Hepatocyte (in vitro differentiated cells): Measurements from ENCODE around the gene PACSIN2. TPM values are rescaled to one million over a fixed set of nuclear protein-coding genes. Genes with fewer than 3 reads are reported as not detected.

ENCODE experiments used
- DNase-seq: peaks from one replicate; pipeline ENCODE4 v3.0.0-alpha.2; 2016; ENCODE audit warnings: low spot score
- H2AFZ ChIP-seq: fragments of 200-600 bp; sonication (generic); 2 replicates; pipeline ENCODE4 v1.6.0; 2016; ENCODE audit warnings: antibody characterized with exemption, mild to moderate bottlenecking
- H3K27ac ChIP-seq: fragments of 200-600 bp; sonication (generic); 2 replicates; pipeline ENCODE4 v1.5.1; 2016; ENCODE audit warnings: mild to moderate bottlenecking
- H3K27me3 ChIP-seq: fragments of 200-600 bp; sonication (generic); 2 replicates; pipeline ENCODE4 v1.6.1; 2016
- H3K36me3 ChIP-seq: fragments of 200-600 bp; sonication (generic); replicated peaks from 2 replicates; pipeline ENCODE4 v1.5.1; 2016; ENCODE audit warnings: low read depth; ENCODE audit not compliant: insufficient read depth
- H3K4me1 ChIP-seq: fragments of 200-600 bp; sonication (generic); 2 replicates; pipeline ENCODE4 v1.5.1; 2016; ENCODE audit warnings: mild to moderate bottlenecking, moderate library complexity; ENCODE audit not compliant: insufficient read depth
- H3K4me2 ChIP-seq: fragments of 200-600 bp; sonication (generic); 2 replicates; pipeline ENCODE4 v1.6.0; 2016
- H3K4me3 ChIP-seq: fragments of 200-600 bp; sonication (generic); 2 replicates; pipeline ENCODE4 v1.5.1; 2016; ENCODE audit warnings: mild to moderate bottlenecking
- H3K79me2 ChIP-seq: fragments of 200-600 bp; sonication (generic); 2 replicates; pipeline ENCODE4 v1.6.0; 2017; ENCODE audit warnings: mild to moderate bottlenecking
- H3K9me2 ChIP-seq: fragments of 200-600 bp; sonication (generic); replicated peaks from 2 replicates; pipeline ENCODE4 v1.6.0; 2017; ENCODE audit warnings: mild to moderate bottlenecking; ENCODE audit not compliant: insufficient read depth
- H3K9me3 ChIP-seq: fragments of 200-600 bp; sonication (generic); 2 replicates; pipeline ENCODE4 v1.5.1; 2016; ENCODE audit warnings: low read depth, mild to moderate bottlenecking
- H4K20me1 ChIP-seq: fragments of 200-600 bp; sonication (generic); 2 replicates; pipeline ENCODE4 v1.6.0; 2016; ENCODE audit warnings: mild to moderate bottlenecking; ENCODE audit not compliant: insufficient read depth, poor library complexity, severe bottlenecking
- EZH2 ChIP-seq: fragments of 200-600 bp; sonication (generic); IDR thresholded peaks from 2 replicates; pipeline ENCODE4 v1.6.1; 2016; ENCODE audit warnings: antibody characterized with exemption, mild to moderate bottlenecking, borderline replicate concordance
- EZH2phosphoT487 ChIP-seq: fragments of 200-600 bp; sonication (generic); IDR thresholded peaks from one replicate; pipeline ENCODE4 v1.6.1; 2018; ENCODE audit warnings: antibody characterized with exemption, mild to moderate bottlenecking, low read depth, moderate library complexity; ENCODE audit not compliant: unreplicated experiment, severe bottlenecking
- WGBS: methylation state at CpG from one replicate; pipeline ENCODE4 v1.1.6; 2016; ENCODE audit warnings: low lambda C conversion rate; ENCODE audit errors: missing lambda C conversion rate; 5-methylcytosine and 5-hydroxymethylcytosine counted together
- polyA plus RNA-seq: library from polyadenylated mRNA; unstranded; fragments of >200 nt; fragmentation: Nextera tagmentation; extraction: Ambion mirVana; gene quantifications from 2 replicates; pipeline ENCODE4 v1.2.1, GENCODE V29; 2016
- total RNA-seq: library from RNA; depleted of rRNA; stranded (reverse); fragments of >200 nt; gene quantifications from 2 replicates; pipeline ENCODE4 v1.2.3, GENCODE V29; 2014
- TF ChIP-seq, protein P1 (sequence below): fragments of 200-600 bp; sonication (generic); IDR thresholded peaks from 2 replicates; pipeline ENCODE4 v1.5.1; 2016; ENCODE audit warnings: antibody characterized with exemption, mild to moderate bottlenecking; ENCODE audit not compliant: poor library complexity

PACSIN2 gene
- total and polyA plus RNA-seq, 2 experiments from 2014 or later, result 77.7 to 86.3 TPM

DNA sequence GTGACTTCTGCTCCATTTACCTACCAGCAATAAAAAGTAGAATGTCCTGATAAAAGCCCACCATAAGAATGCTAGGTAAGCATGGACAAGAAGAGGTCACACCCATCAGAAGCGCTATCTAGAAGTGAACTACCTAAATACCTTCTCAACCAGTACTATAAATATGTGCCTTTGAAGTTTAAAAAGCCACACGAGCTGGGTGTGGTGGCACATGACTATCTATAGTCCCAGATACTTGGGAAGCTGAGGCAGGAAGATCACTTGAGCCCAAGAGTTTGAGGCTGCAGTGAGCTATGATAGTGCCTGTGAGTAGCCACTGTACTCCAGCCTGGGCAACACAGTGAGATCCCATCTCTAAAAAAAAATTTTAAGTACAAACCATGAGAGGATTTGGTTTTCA is 66.7 kb downstream of the PACSIN2 start:
- Histone ChIP-seq H3K79me2 (peaks cover 97% of the 10 kb centered on the region), H4K20me1 (peaks cover 21% of the 10 kb centered on the region), H2AFZ (no peak overlapping the region), H3K27me3 (no peaks in the 10 kb centered on the region), H3K36me3 (no peaks in the 10 kb centered on the region), H3K9me2 (no peaks in the 10 kb centered on the region), H3K27ac (peak overlapping the region; percentile 78), H3K9me3 (no peaks in the 10 kb centered on the region), H3K4me2 (no peak overlapping the region), H3K4me3 (no peak overlapping the region), H3K4me1 (peaks cover 61% of the 10 kb centered on the region)
- WGBS, result 47% methylated on average over 2 of the region's 2 CpGs
- DNase-seq, result no peak
- TF ChIP-seq EZH2phosphoT487 (no peak), EZH2 (no peak)
- TF ChIP-seq, protein P1, sequence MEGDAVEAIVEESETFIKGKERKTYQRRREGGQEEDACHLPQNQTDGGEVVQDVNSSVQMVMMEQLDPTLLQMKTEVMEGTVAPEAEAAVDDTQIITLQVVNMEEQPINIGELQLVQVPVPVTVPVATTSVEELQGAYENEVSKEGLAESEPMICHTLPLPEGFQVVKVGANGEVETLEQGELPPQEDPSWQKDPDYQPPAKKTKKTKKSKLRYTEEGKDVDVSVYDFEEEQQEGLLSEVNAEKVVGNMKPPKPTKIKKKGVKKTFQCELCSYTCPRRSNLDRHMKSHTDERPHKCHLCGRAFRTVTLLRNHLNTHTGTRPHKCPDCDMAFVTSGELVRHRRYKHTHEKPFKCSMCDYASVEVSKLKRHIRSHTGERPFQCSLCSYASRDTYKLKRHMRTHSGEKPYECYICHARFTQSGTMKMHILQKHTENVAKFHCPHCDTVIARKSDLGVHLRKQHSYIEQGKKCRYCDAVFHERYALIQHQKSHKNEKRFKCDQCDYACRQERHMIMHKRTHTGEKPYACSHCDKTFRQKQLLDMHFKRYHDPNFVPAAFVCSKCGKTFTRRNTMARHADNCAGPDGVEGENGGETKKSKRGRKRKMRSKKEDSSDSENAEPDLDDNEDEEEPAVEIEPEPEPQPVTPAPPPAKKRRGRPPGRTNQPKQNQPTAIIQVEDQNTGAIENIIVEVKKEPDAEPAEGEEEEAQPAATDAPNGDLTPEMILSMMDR, result no peak

DNA sequence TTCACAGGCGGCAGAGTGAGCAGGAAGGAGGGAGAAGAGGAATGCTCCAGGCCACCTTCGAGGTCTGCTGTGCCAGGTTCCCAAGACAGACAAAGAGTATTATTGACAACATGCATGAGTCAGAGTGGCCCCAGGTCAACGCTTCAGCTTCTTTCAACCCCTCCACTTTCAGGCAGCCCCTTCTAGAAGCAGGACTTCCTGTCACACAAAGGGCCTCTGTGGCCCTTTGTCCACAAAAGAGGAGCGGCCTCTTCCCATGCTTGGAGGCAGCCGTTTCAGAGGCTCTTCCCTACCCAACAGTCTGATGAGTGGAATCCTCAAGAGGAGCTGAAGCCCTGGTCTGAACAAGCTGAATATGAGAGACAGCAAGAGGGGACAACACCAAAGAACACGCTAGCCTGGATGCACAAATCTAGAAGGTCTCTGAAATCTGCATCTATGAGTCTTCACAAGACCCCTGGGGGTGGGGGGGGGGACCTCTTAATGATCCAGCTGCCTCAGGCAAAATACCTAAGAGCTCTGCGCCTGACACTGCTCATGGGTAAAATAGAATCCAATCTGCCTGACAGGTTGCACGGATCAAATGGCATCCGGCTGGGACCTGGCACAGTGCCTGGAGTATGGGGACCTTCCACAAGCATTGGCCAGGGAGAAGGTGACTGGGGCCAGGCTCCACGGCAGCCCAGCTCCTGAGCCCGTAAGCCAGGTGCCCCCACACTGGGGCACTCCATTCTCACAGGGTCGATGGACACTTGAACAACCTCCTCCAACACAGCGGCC is 67.5 kb downstream of the PACSIN2 start:
- no peak overlapping the region for H3K4me2 ChIP-seq
- H3K79me2 ChIP-seq, result peaks cover 97% of the 10 kb centered on the region
- no peaks in the 10 kb centered on the region for H3K27me3 ChIP-seq
- DNase-seq, result no peak
- H3K9me2 ChIP-seq, result no peaks in the 10 kb centered on the region
- H3K36me3 ChIP-seq, result no peaks in the 10 kb centered on the region
- H2AFZ ChIP-seq, result no peak overlapping the region
- WGBS, result 62% methylated on average over 12 of the region's 13 CpGs
- no peaks in the 10 kb centered on the region for H3K9me3 ChIP-seq
- TF ChIP-seq, protein P1, result no peak
- TF ChIP-seq EZH2 (no peak), EZH2phosphoT487 (no peak)
- H3K4me1 ChIP-seq, result peaks cover 60% of the 10 kb centered on the region
- H4K20me1 ChIP-seq, result peaks cover 16% of the 10 kb centered on the region
- peak overlapping the region; percentile 78 for H3K27ac ChIP-seq
- no peak overlapping the region for H3K4me3 ChIP-seq

DNA sequence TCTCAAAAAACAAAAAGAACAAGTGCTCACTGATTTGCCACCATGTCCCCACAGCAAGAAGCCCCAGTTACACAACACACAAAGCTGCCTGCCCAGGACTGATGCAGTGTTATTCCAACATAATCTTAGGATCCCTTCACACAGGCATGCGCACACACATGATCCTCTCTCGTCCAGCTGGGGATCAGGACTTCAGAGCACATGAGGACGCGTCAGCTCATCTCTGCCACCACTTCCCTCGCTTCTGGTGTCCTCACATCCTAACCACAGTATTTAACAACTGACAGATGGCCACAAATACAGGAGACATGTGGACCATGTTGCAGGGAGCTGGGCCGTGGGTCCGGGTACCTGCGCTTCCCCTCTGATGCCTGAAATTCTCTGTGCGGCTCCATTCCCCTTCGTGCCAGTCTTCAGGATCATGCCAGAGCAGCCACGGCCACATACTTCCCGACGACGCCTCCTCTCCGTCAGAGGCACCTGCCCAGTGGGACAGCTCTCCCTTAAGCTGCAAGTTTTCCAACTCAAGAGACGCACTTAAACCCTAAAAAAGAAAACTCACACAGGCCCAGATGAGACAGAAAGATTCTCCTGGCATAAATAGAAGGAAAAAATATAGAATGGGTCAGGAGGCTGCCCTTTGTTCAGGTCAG is 68.3 kb downstream of the PACSIN2 start:
- H3K79me2 ChIP-seq, result peaks cover 97% of the 10 kb centered on the region
- no peaks in the 10 kb centered on the region for H3K9me2 ChIP-seq
- H3K27me3 ChIP-seq, result no peaks in the 10 kb centered on the region
- no peak overlapping the region for H2AFZ ChIP-seq
- H4K20me1 ChIP-seq, result peaks cover 16% of the 10 kb centered on the region
- H3K36me3 ChIP-seq, result no peaks in the 10 kb centered on the region
- H3K9me3 ChIP-seq, result no peaks in the 10 kb centered on the region
- peak overlapping the region; percentile 78 for H3K27ac ChIP-seq
- no peak for TF ChIP-seq EZH2phosphoT487
- no peak overlapping the region for H3K4me3 ChIP-seq
- H3K4me1 ChIP-seq, result peaks cover 57% of the 10 kb centered on the region
- WGBS, result 83% methylated on average over 16 of the region's 16 CpGs
- DNase-seq, result no peak
- no peak overlapping the region for H3K4me2 ChIP-seq

DNA sequence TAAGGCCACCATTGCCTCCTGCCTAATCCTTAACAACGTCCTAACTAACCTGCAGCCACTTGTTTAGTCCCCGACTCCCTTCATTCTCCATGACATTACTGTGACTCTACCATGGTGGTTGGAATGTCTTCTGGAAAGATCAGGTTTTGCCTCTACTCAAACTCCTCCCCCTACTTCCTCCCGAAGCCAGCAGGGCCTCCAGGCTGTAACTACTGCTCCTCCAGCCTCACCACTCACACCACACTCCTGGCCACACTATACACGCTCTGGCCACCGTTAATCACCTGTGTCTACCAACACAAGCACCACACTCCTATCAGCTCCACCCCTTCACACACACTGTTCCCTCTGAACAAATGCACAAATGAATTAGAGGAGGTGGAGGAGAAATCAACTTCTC is 69.2 kb downstream of the PACSIN2 start:
- no peaks in the 10 kb centered on the region for H3K36me3 ChIP-seq
- H3K27ac ChIP-seq, result peak overlapping the region; percentile 22
- H2AFZ ChIP-seq, result no peak overlapping the region
- H3K9me2 ChIP-seq, result no peaks in the 10 kb centered on the region
- no peak for DNase-seq
- 69% methylated on average over 5 of the region's 5 CpGs for WGBS
- peaks cover 16% of the 10 kb centered on the region for H4K20me1 ChIP-seq
- H3K79me2 ChIP-seq, result peaks cover 98% of the 10 kb centered on the region
- no peak overlapping the region for H3K4me3 ChIP-seq
- H3K9me3 ChIP-seq, result no peaks in the 10 kb centered on the region
- no peak overlapping the region for H3K4me2 ChIP-seq
- TF ChIP-seq EZH2 (no peak), EZH2phosphoT487 (no peak)
- TF ChIP-seq, protein P1, result no peak
- H3K27me3 ChIP-seq, result no peaks in the 10 kb centered on the region
- peaks cover 49% of the 10 kb centered on the region for H3K4me1 ChIP-seq
